NCI-H2171 treated with DMSO at 0.1 percent for 48 hours (cell line): ENCODE data around the gene LPIN2.

Source experiments
- DNase-seq: peaks from one replicate; lab custom pipeline; 2025; lab: John Stamatoyannopoulos, UW

Gene LPIN2

GRCh38 chr18:2981212-2981728 is 31.7 kb downstream of the LPIN2 start:
- no peak for DNase-seq

GRCh38 chr18:2979871-2980790 is 32.8 kb downstream of the LPIN2 start:
- DNase-seq: no peak

- no peak for DNase-seq
Measured at GRCh38 chr18:2979129-2979528, 33.8 kb downstream of the LPIN2 start.

GRCh38 chr18:2978661-2979106 is 34.3 kb downstream of the LPIN2 start:
- no peak for DNase-seq

GRCh38 chr18:2978208-2978607 is 34.7 kb downstream of the LPIN2 start:
- no peak for DNase-seq

GRCh38 chr18:2976218-2977132 is 36.5 kb downstream of the LPIN2 start:
- DNase-seq: no peak

GRCh38 chr18:2974731-2975130 is 38.2 kb downstream of the LPIN2 start:
- no peak for DNase-seq

GRCh38 chr18:2971741-2972552 is 41.0 kb downstream of the LPIN2 start:
- no peak for DNase-seq

GRCh38 chr18:2970772-2971659 is 41.9 kb downstream of the LPIN2 start:
- no peak for DNase-seq

GRCh38 chr18:2970344-2970743 is 42.6 kb downstream of the LPIN2 start:
- no peak for DNase-seq

GRCh38 chr18:2969695-2970094 is 43.2 kb downstream of the LPIN2 start:
- no peak for DNase-seq

- DNase-seq: no peak
Measured at GRCh38 chr18:2968606-2969005, 44.3 kb downstream of the LPIN2 start.

- DNase-seq: no peak
Measured at GRCh38 chr18:2967820-2968219, 45.1 kb downstream of the LPIN2 start.

GRCh38 chr18:2967357-2967756 is 45.6 kb downstream of the LPIN2 start:
- DNase-seq: no peak

GRCh38 chr18:2966560-2966959 is 46.4 kb downstream of the LPIN2 start:
- no peak for DNase-seq

GRCh38 chr18:2965797-2966196 is 47.1 kb downstream of the LPIN2 start:
- no peak for DNase-seq

GRCh38 chr18:2964361-2965010 is 48.5 kb downstream of the LPIN2 start:
- DNase-seq: no peak
